AG04449 (cell line): ENCODE results near the gene MPZL1.

ENCODE experiments used
- CTCF ChIA-PET: fragments of 350-600 bp; formaldehyde crosslinking; extraction: SDS; loops from one replicate; lab custom pipeline; 2021; ENCODE audit warnings: antibody characterized with exemption; lab: Yijun Ruan, JAX
- POLR2A ChIA-PET: fragments of 400-600, 350-600 bp; formaldehyde crosslinking; extraction: SDS; loops from one replicate; lab custom pipeline; 2020; ENCODE audit warnings: antibody characterized with exemption, inconsistent platforms; lab: Yijun Ruan, JAX
- DNase-seq: peaks from one replicate; pipeline ENCODE4 v3.0.0-alpha.2; 2010; ENCODE audit warnings: low read depth, low spot score
- H3K4me3 ChIP-seq: 2 replicates; pipeline ENCODE4 v1.5.1; 2011; ENCODE audit warnings: low read depth, mild to moderate bottlenecking, control low read depth, low read length
- CTCF ChIP-seq: IDR thresholded peaks from one replicate; pipeline ENCODE4 v1.5.1; 2011; ENCODE audit warnings: mild to moderate bottlenecking, moderate library complexity, low read length, control low read depth, inconsistent platforms; ENCODE audit not compliant: insufficient read depth; ENCODE audit errors: missing control alignments

Gene MPZL1

DNA sequence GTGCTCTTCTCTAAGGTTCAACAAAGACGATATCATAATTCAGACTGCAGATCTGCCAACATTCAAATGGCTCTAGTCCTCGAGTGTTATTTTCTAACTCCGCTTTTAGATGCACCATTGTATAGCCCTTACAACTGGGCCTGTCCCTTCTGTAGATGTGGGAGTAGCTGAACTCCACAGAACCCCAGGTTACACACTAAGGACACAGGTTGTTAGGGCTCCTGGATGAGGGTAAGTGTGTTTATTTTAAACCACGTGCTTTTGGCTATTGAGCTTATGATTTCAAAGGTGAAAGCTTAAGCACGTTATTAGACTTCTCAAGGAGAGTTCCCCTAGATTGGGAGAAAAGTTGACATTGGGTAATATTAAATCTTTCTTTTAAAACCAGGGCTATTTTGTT, 64.7 kb downstream of the MPZL1 start:
- CTCF ChIA-PET: interaction anchor here (1.0 kb wide), 1 partner anchor 14 kb away, joined by 3 read pairs; no protein-coding TSS in a partner anchor
- no peak for TF ChIP-seq CTCF
- no peak overlapping the region for H3K4me3 ChIP-seq
- DNase-seq: no peak
- POLR2A ChIA-PET: interaction anchor here (0.9 kb wide), 1 partner anchor 10 kb away, joined by 3 read pairs; no protein-coding TSS in a partner anchor

DNA sequence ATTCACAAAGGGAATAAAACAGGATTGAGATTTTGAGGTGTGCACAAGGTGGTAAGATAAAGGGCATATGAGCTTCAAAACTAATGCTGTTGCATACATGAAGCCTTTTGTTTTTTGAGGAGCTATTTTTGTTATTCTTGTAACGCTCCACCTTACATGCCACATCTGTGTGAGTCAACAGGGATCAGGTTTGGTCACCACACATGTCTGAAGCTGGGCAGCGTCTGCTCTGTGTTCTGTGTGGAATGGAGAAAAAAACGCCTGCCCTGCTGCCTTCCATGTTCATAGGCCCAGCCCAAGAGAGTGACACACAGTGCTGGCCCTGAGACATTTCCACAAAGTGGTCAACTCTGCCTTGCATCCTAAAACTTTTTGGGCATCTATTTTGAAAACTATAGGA, 67.7 kb downstream of the MPZL1 start:
- no peak for DNase-seq
- no peak overlapping the region for H3K4me3 ChIP-seq
- ChIA-PET POLR2A (no interaction called here), CTCF (interaction anchor here (2.2 kb wide), 1 partner anchor 13 kb away, joined by 13 read pairs; no protein-coding TSS in a partner anchor)
- TF ChIP-seq CTCF: no peak

DNA sequence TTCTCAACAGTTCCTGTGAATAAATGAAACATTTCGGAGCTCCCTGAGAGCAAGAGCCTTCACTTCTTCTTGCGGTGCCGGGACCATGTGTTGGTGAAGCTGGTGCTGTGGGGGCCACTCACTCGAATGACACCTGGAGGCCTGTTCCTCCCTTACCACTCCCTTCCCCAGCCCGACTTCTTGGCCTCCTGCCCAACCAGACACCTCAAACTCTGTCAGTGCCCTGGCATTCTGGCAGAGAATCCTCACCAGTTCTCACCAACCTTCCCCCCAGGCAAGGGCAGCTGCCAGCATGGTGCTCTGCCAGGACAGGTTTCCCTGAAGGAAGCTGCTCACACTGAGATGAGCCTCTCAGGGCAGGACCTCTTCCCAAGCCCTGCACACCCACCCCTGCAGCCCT, 68.3 kb downstream of the MPZL1 start:
- CTCF ChIA-PET: interaction anchor here (1.2 to 2.2 kb wide), 2 partner anchors 12 to 18 kb away, joined by 3 to 13 read pairs; no protein-coding TSS in a partner anchor
- no peak overlapping the region for H3K4me3 ChIP-seq
- POLR2A ChIA-PET: interaction anchor here (0.6 kb wide), 1 partner anchor 34 kb away, joined by 3 read pairs; no protein-coding TSS in a partner anchor
- DNase-seq: no peak
- no peak for TF ChIP-seq CTCF

- H3K4me3 ChIP-seq: no peak overlapping the region
- CTCF ChIA-PET: interaction anchor here (1.1 to 1.6 kb wide), 4 partner anchors 9 to 75 kb away, joined by 4 to 10 read pairs (median 5); no protein-coding TSS in a partner anchor
- peak; percentile 7 for TF ChIP-seq CTCF
- DNase-seq: peak; percentile 99
- POLR2A ChIA-PET: interaction anchor here (0.6 to 0.9 kb wide), 2 partner anchors 13 to 144 kb away, joined by 3 to 4 read pairs; no protein-coding TSS in a partner anchor
Measured at GRCh38 chr1:167791281-167792187, 69.8 kb downstream of the MPZL1 start.

GRCh38 chr1:167792188-167792565, 70.4 kb downstream of the MPZL1 start:
- ChIA-PET POLR2A (interaction anchor here (0.9 kb wide), 1 partner anchor 143 kb away, joined by 3 read pairs; no protein-coding TSS in a partner anchor), CTCF (interaction anchor here (1.1 to 1.6 kb wide), 6 partner anchors 9 to 77 kb away, joined by 4 to 10 read pairs (median 5); no protein-coding TSS in a partner anchor)
- no peak for TF ChIP-seq CTCF
- H3K4me3 ChIP-seq: no peak overlapping the region
- DNase-seq: no peak

DNA sequence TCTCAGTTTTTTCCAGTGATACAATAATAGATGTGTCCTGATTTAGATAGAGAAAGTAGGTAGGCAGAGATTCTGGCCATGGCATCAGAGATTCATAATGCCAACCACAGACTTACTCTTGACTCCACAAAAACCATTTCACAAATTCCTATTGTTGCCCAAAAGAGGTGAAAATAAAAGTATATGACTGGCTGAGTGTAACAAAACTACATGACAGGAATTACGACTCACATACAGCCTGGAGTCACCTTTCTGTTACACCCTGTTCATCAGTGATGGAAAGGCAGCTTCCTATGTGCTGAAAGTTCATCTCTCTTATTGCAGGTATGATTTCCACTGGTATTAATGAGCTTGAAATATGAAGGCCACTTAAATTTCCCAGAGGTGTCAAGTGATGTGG, 72.3 kb downstream of the MPZL1 start:
- no peak for DNase-seq
- ChIA-PET POLR2A (no interaction called here), CTCF (interaction anchor here (1.0 kb wide), 2 partner anchors 13 to 288 kb away, joined by 3 read pairs; no protein-coding TSS in a partner anchor)
- H3K4me3 ChIP-seq: no peak overlapping the region
- TF ChIP-seq CTCF: no peak
